ENCODE results near the gene XDH.

The XDH gene

DNA sequence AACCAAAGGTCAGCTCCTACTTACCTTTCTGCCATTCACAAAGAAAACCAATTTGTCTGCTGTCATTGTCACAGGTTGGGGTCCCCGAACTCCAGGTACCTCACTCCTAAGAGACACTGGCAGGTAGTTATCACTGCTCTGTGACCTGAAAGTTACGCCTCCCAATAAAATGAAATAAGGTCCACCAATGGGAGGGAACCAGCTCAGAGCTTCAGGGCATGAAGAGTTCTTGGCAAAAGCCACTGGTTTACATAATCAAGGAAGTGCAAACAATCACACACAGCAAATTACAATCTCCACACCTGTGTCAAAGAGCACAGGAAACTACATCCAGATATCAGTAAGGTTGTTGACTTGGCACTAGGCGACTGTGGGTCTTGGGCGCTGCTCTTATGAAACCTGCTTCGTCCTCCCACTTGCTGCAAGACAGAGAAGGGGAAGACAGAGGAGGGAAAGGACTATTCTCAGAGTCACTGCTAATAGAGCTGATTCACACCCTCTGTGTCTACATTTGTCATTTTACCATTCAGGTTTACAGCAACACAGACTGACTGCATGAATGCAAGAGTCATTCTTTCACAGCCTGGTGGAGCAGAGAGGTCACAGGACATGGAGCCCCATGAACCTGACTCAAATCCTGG is at the start of gene XDH:
Gene XDH, minus strand, starts transcription at position 142 of the 641 bp plus-strand sequence. Its CDS starts 76 bp downstream, at position 66.
- DNase-seq (ENCODE audit: low read depth in 2 of 2) = no peak

DNA sequence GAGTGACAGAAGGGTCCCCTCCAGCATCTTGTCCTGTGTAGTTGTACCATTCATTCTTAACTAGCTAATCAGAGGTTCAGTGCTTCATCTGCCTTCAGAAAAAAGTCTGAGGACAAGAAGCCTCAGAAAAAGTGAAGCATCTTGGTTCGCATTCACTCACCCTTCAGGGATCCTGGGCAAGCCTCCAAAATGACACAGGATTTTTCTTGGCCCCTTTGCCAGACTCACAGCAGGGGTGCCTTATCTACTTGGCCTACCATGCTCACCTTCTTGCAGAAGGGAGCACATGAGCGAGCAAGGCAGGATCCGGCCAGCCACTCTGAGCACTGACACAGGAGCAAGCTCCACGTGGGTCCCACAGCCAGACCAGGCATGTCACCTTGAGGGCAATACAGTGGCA is 43.1 kb upstream of the XDH start:
- DNase-seq (ENCODE audit: low read depth in 2 of 2) = no peak

DNA sequence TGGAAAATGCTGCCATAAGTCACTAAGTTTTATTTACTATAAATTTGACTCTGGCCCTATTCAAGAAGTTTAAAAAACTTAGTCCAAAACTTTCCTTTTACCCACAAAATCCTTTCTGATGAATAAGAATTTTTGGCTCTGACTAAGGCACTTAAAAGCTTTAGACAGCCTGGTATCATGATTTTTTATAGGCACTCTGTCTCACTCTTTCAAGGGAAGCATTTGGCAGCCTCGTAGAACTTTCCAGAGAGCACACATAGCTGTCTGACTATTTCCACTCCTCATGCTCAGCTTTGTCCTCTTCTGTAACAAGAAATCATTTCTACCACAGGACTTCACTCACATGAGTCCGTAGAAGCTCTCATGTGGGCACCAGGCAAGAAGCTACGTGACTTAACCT is 32.3 kb upstream of the XDH start:
- no peak for DNase-seq (ENCODE audit: low read depth in 2 of 2)

DNA sequence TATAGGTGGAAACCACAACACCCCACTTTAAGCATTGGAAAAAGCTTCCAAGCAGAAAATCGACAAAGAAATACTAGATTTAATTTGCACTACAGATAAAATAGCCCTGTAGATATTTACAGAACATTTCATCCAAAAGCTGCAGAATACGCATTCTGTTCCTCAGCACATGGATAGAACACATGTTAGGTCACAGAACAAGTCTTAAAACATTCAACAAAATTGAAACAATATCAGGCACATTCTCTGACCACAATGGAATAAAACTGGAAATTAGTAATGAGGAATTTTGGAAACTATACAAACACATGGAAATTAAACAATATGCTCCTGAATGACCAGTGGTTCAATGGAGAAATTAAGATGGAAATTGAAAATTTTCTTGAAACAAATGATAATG is 27.8 kb upstream of the XDH start:
- DNase-seq (ENCODE audit: low read depth in 2 of 2) = no peak

DNA sequence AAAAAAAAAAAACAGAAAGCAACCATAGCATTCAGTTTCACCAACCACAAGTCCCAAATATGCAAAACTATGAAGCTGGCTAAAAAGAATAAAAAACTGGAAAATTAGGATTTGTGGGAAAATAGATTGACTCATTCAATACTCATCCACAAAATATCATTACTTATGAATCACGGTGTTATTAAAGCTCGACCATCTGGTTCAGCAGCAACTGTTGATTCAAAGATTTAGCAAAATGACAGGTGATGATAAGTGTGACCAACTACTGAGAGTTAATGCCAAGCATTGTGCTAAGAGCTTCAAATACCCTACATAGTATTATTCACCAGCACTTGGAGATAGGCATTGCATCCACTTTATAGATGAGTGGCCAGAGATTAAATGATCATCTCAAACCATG is 26.2 kb upstream of the XDH start:
- DNase-seq (ENCODE audit: low read depth in 2 of 2) = no peak

DNA sequence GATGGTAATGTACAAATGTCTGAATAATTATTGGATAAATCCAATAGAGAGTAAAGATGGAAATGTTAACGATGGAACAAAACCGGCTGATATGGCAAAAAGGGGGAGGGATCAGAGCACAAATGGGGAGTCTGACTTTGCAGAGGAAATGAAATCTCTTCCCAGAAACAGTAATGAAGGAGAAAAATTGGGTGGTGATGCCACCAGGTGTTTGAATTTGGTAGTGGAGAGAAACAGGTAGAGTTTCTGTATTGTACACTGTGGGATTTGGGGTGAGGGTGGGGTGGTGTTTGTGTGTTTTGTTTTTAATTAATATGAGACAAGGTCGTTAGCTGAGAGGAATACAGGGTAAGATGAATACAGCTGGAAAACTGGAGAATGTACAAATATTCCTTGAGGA is 20.4 kb upstream of the XDH start:
- no peak for DNase-seq (ENCODE audit: low read depth in 2 of 2)

DNA sequence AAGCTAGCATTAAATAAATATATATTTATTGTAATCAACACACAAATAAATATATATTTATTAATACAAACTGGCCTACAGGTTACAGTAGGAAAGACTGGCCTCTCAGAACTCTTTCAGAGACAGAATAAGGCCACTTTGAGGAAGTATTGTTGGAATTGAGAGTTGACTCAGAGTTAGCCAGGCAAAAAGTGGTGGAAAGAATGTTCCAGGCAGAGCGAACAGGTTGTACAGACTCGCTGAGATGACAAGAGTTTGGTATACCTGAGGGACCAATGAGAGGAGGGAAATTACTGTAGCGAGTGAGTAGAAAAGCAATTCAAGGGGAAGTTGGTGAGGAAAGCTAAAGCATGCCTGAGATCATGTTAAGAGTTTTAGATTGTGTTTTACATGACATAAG is 19.0 kb upstream of the XDH start:
- no peak for DNase-seq (ENCODE audit: low read depth in 2 of 2)

DNA sequence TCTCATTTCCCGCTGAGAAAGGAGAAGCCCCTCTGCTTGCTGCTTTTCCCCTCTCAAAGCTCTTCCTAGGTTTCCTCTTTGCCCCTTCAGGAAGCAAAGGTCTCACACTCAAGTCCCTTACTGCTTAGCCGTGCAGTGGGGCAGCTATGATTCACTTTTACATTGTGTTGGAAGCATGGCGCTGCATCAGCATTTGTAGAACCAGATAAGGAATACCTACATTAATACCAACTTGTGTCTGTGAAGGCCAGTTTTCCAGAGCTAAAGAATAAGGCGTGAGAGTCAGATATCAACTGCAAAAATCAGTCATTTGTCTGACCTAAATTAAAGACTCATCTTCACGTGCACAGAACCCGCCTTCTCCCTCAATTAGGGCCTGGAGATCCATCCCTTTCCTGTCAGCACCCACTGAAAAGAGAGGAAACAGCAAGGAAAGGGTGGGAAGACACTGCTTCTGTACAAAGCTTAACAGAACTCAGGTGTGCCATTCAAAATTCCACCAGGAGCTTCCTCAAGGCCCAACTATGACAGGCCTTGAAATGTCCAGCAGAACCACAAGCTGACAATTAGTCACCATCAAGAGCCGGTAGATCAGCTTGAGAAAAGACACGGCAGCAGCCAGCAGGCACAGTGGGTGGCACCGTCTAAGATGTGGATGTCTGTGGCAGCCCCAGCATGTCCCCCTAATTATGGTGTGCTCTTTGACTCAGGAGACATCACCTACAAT is 16.1 kb upstream of the XDH start:
- no peak for DNase-seq (ENCODE audit: low read depth in 2 of 2)

DNA sequence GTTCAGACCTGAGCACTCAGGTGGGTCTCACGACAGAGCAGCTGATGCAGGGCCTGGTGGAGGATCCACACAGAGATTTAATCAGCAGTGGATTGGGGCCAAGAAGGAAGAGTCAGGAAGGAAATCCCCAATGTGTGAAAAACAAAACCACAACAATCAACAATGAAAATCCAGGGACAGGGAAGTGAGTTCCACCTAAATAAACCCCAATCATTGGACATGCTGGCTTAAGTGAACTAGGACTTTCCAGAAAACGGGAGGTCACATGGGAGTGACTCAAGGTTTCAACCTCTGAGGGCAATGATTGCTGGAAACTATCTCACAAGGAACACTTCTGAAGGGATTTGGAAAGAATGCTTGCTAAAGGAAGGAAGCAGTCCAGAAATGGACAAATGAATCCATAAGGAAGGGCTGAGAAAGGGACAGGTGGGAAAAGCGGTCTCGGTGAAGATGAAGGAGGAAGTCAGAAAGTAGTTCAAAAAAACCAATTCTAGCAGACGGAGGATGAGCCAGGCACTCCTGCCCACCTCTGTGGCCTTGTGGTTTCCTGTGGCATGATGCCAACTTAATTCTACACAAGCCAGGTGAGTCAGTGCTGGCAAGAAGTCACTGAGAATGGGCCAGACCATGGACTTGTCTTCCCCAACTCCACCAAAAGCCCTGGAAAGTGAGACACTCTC is 15.4 kb upstream of the XDH start:
- DNase-seq (ENCODE audit: low read depth in 2 of 2) = no peak

DNA sequence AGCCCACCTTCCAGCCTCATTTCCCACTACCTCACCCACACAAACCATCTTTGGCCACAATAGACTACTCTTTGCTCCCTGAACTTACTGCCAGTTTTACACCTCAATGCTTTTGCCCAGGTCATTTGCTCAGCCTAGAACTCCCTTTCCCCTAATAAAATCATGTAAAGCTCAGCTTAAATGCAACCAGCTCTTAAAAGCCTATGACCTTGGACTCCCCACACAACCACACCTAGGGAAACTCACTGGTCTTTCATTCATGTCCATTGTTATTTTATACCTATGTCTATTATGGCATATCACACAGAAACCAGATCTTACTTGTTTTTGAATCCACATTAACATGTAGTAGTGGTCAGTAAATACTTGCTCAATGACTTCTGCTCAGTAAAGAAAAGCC is 14.5 kb upstream of the XDH start:
- no peak for DNase-seq (ENCODE audit: low read depth in 2 of 2)

DNA sequence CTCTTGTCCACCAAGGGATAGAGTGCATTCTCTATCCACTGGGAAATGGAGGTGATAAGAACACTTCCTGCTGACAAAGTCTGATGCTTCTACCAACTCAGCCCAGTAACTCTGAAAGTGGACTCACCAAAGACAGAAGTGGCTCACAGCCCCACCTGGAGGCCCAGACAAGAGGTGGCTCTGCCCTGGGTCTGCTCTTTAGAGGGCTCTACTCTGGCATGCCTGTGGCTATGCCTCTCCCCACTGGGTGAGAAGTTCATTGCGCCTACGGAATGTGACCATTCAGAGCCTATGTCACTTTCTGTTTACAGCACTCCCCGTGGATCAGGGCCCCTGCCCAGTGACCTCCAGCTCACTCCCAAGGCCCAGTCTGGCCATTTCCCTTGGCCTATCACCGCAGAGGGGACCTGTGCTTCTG is 13.5 kb upstream of the XDH start:
- no peak for DNase-seq (ENCODE audit: low read depth in 2 of 2)

DNA sequence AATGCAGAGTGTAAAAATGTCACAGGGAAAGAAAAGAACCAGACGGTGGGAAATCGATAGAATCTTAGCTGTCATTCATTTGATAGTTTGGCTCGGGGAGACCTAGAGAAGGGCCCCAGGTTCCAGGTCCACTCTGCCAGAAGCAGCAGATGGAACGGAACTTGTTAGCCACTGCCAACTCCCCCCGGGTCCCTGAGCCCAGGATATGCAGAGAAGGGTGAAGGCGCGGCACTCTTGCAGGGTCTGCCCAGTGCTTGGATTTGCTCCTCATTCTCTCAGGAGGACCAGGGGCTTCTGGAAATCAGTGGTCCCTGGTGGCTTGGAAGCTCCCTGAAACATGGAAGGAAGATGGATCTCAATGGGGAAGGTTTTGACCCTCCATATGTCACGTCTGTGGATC is 11.6 kb upstream of the XDH start:
- DNase-seq (ENCODE audit: low read depth in 2 of 2) = no peak

DNA sequence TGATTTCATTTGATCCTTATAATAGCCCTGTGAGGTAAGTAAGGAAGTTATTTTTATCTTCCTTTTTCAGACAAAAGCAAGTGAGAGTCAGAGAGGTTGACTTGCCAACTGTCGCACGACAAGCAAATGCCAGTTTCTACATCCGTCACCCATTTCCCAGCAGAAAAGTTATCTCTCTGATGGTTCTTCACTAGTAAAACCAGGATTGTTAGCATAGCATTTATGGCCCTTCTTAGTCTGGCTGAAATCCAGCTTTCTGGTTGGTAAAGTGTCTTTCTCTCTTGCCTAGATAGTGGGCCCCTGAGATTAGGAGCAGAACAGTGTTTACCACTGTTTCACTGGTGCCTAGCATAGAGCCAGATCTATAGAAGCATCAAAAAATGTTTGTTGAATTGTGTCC is 7.1 kb upstream of the XDH start:
- no peak for DNase-seq (ENCODE audit: low read depth in 2 of 2)

DNA sequence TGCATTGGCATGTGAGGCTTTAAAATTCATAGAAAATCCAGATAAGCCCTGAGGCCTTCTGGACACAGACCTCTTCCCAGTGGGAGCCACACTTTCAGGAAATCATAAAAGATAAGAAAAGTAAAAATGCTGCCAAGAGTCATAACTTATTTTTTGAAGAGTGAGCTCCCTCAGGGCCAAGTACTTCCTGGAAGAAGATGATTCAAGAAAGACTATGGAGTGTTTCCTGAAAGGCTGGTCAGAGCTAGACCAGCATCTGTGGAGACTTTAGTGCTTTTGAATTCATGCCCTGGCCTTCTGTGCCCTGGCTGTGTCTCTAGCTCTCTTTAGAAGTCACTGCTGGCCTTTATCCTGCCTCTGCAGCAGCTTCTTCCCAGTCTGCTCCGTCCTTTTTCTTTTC is 6.4 kb upstream of the XDH start:
- DNase-seq (ENCODE audit: low read depth in 2 of 2) = no peak

DNA sequence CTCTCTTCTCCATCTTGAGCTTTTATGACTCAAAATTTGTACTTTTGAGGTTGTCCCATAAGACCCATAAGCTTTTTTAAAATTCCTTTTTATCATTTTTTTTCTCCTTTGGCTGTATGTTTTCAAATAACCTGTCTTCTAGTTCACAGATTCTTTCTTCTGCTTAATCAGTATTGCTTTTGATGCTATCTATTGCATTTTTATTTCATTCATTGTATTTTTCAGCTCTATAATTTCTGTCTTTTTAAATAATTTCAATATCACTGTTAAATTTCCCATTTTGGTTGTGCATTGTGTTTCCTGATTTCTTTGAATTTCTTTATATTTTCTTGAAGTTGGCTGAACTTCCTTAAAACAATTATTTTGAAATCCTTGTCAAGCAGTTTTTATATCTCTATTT is 4.8 kb upstream of the XDH start:
- no peak for DNase-seq (ENCODE audit: low read depth in 2 of 2)

DNA sequence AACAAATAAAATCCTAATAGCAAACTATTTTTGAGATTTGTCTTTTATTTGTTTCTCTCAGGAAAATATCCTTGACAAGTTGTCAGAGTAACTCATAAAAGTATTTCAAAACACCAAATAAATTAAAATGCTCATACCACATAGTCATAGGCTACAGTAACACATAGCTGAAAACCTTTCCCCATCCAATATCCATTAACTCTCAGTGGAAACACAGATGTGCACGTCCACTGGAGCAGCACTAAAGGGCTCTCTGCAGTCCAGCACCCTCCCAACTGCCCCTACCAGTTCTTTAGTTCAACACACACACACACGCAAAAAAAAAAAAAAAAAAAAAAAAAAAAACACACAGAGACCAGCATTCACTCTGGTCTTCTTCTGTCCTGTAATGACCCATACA is 879 bp upstream of the XDH start:
- DNase-seq (ENCODE audit: low read depth in 2 of 2) = no peak

DNA sequence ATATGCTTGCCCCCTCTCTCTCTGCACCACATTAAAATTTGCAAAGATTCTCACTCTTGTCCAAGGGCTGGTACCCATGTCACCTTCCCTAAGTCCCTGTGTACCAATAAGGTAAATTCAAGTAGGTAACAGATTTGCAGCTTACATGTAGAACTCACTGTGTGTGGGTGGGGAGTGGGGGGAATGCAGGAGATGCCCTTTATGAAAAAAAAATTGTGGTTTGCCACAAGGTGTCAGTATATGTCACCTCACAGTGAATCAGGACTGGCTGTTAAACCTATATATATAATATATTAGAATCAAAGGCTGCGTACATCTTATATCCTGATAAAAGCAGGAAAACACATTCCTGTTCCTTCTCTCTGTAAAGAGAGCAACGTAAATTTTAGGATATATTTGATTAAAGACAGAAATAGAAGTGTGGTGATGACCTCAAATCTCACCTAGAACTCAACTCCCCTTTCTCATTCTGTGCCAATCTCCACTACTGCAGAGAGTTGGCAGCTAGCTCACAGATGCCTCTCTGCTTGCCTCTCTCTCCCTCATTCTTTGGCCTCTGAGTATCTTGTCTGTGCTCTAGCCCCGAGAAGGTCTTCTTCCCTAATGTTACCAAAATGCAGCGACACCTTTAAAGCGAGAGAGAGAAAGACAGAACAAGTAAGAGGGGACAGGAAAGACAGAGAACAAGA is 536 bp downstream of the XDH start:
- no peak for DNase-seq (ENCODE audit: low read depth in 2 of 2)

DNA sequence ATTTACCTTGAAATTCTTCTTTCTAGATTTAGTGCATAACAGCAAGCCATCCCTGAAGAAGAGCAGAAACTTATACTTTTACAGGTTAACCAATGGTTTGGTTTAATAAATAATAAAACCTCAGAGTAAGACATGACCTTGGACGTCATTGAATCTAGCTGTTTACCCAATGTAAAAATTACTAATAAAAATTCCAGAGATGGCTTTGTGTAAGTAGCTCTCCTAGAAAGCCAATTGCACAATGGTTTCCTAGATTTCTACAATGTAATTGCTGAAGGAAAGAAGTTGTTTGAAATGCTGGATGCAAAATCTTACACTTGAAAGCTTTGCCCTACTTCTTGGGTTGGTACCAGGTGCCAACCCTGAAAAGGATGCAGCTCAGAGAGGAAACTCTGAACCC is 1.5 kb downstream of the XDH start:
- no peak for DNase-seq (ENCODE audit: low read depth in 2 of 2)

DNA sequence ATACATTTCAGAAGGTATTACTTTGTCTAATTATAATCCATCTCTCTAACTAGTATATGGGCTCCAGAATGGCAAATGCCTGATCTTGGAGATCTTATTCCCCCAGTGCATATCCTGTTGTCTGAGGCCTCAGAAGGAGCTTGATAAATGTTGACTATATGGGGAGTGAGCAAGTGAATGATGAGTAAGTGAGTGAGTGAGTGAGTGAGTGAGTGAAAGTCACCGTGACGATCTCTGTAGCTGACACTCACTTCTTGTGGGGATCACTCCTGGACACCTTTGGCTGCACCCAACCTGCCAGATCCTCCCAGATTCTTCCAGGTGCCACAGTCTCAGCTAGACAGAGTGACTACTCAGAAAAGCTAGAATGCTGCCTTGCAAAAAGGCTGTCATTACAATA is 2.8 kb downstream of the XDH start:
- DNase-seq (ENCODE audit: low read depth in 2 of 2) = no peak

DNA sequence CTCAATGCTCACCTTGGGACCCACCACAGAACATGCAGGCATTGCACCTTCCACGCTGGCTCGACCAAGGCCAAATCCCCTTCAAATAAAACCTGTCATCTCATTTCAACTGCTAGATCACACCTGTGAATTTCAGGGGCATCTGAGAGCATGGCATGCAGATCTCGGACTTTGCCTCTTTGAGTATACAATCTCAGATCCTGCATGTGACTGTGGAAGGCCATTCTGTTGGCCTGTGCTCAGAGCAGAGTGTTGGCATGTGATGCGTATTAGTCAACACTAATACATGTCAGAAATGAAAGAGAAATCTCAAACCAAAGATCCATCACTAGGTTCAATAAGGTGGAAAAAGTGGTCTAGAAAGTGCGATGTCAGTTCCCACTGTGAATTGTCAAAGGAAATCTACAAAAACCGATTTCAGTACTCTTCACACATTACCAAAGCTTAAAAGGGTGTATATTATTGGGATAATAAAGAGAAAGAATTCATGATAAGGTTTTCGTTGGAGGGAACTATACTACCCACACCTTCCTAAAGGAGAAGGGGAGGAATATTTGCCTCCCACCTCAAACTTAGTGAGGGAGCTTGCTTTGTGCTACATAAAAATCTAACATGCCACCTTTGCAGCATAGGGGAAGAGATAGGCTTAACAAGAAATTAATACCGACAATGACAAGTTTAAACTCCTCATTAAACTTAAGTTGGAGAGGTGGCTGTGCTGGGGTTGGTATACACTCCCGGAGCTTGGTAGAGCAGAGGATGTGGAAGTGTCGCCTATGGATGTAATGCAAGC is 7.8 kb downstream of the XDH start:
- no peak for DNase-seq (ENCODE audit: low read depth in 2 of 2)

DNA sequence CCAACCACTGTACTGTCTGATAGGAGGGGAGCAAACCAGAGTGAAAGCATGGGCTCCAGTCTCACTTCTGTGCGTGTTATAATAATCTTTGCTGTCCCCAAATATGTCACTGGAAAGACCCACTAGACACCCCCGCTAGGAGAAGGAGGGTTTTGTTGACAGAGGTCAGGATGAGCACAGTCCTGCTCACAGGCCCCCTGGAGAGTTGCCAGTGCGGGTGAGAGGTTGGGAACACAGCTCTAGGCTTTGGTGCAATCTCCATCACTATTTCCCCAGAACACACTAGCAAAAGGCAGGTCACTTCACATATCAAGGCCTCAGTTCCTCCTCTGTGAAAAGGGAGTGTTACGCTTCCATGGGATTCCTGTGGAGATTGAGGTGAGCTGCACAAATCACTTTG is 9.7 kb downstream of the XDH start:
- DNase-seq (ENCODE audit: low read depth in 2 of 2) = no peak

DNA sequence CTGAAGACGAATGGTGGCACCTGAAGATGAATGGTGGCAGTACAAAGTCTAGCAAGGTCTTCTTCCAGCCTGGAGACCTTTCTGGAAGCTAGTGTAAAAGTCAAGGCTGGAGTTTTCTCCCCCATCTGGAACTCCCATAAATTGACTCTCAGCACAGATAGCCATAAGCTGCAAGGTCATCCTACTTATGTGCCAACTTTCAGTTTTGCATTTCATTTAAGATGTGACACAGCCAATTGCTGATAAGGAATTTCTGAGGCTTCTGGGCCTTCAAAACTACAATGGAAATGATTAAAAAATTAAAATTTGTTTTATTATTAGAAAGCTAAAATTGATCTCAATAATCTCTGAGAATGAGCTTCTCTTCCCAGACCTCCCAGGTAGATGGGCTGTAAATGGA is 10.2 kb downstream of the XDH start:
- no peak for DNase-seq (ENCODE audit: low read depth in 2 of 2)

Measured in stimulated activated CD8-positive, alpha-beta memory T cell treated with anti-CD3 and anti-CD28 coated beads, Interleukin-7, amount 100 ng/mL, for 1 hour (primary cell).